A673 (cell line): ENCODE results near the gene LARGE2. TPM values are rescaled to one million over a fixed set of nuclear protein-coding genes. Genes with fewer than 3 reads are reported as not detected.

Experiments
- BruUV-seq: library from RNA; stranded (reverse); fragments of 400-500 nt; replicated peaks from 2 replicates; lab custom pipeline; 2021; lab: Mats Ljungman, UMichigan
- CTCF ChIA-PET: fragments of 300-600 bp; sonication (Branson Sonifier 250); formaldehyde crosslinking; loops from one replicate; lab custom pipeline; 2022; ENCODE audit warnings: antibody characterized with exemption; lab: Charles Lee
- POLR2A ChIA-PET: fragments of 300-600 bp; sonication (Branson Sonifier 250); formaldehyde crosslinking; loops from one replicate; lab custom pipeline; 2022; ENCODE audit warnings: antibody characterized with exemption; ENCODE audit not compliant: low non-redundant PET; lab: Charles Lee
- DNase-seq: peaks from one replicate; pipeline ENCODE4 v3.0.0-alpha.2; 2015; ENCODE audit warnings: low spot score
- H3K27ac ChIP-seq: fragments of 200-600 bp; sonication (generic); 2 replicates; pipeline ENCODE4 v1.5.1; 2016; ENCODE audit warnings: mixed run types, low read depth, mild to moderate bottlenecking, mixed read lengths, antibody characterized with exemption, low read length; ENCODE audit not compliant: poor library complexity, severe bottlenecking
- H3K27me3 ChIP-seq: fragments of 200-600 bp; sonication (generic); replicated peaks from 2 replicates; pipeline ENCODE4 v1.6.1; 2017; ENCODE audit warnings: mixed run types, low read depth, mild to moderate bottlenecking, mixed read lengths, antibody characterized with exemption, low read length; ENCODE audit not compliant: insufficient read depth, poor library complexity
- H3K36me3 ChIP-seq: fragments of 200-600 bp; sonication (generic); 2 replicates; pipeline ENCODE4 v1.6.1; 2016; ENCODE audit warnings: mixed run types, mild to moderate bottlenecking, mixed read lengths, antibody characterized with exemption, low read length; ENCODE audit not compliant: insufficient read depth, poor library complexity, severe bottlenecking
- H3K4me1 ChIP-seq: fragments of 200-600 bp; sonication (generic); 2 replicates; pipeline ENCODE4 v1.6.1; 2017; ENCODE audit warnings: mixed run types, mild to moderate bottlenecking, mixed read lengths, antibody characterized with exemption, low read length; ENCODE audit not compliant: insufficient read depth, poor library complexity, severe bottlenecking
- H3K4me3 ChIP-seq: fragments of 200-600 bp; sonication (generic); 2 replicates; pipeline ENCODE4 v1.5.1; 2016; ENCODE audit warnings: low read depth, mixed run types, mild to moderate bottlenecking, mixed read lengths, low read length; ENCODE audit not compliant: poor library complexity, severe bottlenecking
- H3K9me3 ChIP-seq: fragments of 200-600 bp; sonication (generic); 2 replicates; pipeline ENCODE4 v1.6.1; 2016; ENCODE audit warnings: mixed run types, low read depth, mild to moderate bottlenecking, mixed read lengths, antibody characterized with exemption, low read length; ENCODE audit not compliant: poor library complexity, severe bottlenecking
- EZH2 ChIP-seq: fragments of 200-600 bp; sonication (generic); IDR thresholded peaks from 2 replicates; pipeline ENCODE4 v1.6.1; 2017; ENCODE audit warnings: borderline replicate concordance, low read depth, mild to moderate bottlenecking, mixed read lengths, antibody characterized with exemption, low read length; ENCODE audit not compliant: poor library complexity, severe bottlenecking
- intact Hi-C: fragments of 100-400 bp; cut with micrococcal nuclease; formaldehyde crosslinking; loops from one replicate; pipeline ENCODE4 v1.10.0; 2022; ENCODE audit not compliant: unreplicated experiment
- total RNA-seq: library from RNA; stranded (reverse); gene quantifications from 2 replicates; pipeline ENCODE4 v1.2.3, GENCODE V29; 2021
- TF ChIP-seq, protein P1 (sequence below): fragments of 300-800, 200-600 bp; sonication (generic); conservative IDR thresholded peaks from 2 replicates; pipeline ENCODE4 v1.5.1; 2017; ENCODE audit warnings: low read depth, mild to moderate bottlenecking, antibody characterized with exemption, low read length, moderate library complexity, mixed read lengths

The LARGE2 gene
- total RNA-seq, 1 experiment from 2014 or later: 9.1 TPM

DNA sequence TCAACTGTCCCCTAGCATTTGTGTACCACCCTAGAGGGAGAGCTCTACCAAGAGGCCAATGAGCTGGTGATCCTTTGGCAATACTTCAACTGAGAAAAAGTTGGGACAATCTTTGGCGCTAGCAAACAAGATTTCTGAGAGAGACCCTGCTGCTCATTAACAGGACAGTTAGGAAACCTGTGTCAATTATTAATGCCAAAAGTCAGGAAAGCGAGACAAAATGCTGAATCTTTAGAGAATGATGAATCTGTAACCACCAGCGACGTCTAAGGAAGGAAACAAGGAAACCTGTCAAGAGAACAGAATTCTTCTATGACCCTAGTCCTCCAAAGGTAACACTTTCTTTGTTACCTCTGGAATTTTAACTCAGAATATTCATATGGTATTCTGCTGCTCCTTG lies 19.9 kb downstream of the LARGE2 start:
- no TSS peak for BruUV-seq
- Histone ChIP-seq H3K27me3 (no peaks in the 10 kb centered on the region), H3K4me3 (no peak overlapping the region), H3K9me3 (no peaks in the 10 kb centered on the region), H3K36me3 (peaks cover 14% of the 10 kb centered on the region), H3K4me1 (no peaks in the 10 kb centered on the region), H3K27ac (no peak overlapping the region)
- intact Hi-C loops: no loop called here
- POLR2A ChIA-PET: no interaction called here
- CTCF ChIA-PET: interaction anchor here (0.6 kb wide), 2 partner anchors 59 to 69 kb away, joined by 3 to 6 read pairs; no protein-coding TSS in a partner anchor
- no peak for DNase-seq
- TF ChIP-seq, protein P1, sequence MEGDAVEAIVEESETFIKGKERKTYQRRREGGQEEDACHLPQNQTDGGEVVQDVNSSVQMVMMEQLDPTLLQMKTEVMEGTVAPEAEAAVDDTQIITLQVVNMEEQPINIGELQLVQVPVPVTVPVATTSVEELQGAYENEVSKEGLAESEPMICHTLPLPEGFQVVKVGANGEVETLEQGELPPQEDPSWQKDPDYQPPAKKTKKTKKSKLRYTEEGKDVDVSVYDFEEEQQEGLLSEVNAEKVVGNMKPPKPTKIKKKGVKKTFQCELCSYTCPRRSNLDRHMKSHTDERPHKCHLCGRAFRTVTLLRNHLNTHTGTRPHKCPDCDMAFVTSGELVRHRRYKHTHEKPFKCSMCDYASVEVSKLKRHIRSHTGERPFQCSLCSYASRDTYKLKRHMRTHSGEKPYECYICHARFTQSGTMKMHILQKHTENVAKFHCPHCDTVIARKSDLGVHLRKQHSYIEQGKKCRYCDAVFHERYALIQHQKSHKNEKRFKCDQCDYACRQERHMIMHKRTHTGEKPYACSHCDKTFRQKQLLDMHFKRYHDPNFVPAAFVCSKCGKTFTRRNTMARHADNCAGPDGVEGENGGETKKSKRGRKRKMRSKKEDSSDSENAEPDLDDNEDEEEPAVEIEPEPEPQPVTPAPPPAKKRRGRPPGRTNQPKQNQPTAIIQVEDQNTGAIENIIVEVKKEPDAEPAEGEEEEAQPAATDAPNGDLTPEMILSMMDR: no peak
- TF ChIP-seq EZH2: no peak

DNA sequence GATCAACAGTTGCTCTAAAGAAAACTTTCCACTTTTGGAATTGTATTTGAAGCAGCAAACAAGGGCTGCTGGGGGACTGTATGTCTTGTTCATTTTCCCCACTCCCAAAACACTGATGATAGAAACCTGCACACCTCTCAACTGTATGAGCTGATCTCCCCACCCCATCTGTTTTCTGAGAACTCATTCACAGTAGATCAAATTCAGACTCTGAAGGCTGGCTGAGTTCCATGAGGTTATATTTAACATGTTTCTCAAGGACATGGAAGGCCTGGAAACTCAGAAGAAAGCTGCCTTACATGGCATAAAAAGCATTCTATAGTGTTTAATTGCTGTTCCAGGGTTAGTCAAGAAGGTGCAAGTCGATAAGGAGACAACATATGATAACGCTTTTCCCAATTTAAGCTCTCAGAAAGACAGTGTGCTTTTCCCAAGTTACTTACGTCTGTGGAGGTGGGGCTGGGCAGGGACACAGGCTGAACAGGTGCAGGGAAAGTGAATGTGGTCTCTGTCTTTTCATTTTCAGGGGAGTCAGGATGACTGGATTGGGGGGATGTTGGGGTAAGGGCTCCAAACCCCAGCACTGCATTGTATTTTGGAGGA lies 23.0 kb downstream of the LARGE2 start:
- intact Hi-C loops: no loop called here
- BruUV-seq: no TSS peak
- POLR2A ChIA-PET: no interaction called here

DNA sequence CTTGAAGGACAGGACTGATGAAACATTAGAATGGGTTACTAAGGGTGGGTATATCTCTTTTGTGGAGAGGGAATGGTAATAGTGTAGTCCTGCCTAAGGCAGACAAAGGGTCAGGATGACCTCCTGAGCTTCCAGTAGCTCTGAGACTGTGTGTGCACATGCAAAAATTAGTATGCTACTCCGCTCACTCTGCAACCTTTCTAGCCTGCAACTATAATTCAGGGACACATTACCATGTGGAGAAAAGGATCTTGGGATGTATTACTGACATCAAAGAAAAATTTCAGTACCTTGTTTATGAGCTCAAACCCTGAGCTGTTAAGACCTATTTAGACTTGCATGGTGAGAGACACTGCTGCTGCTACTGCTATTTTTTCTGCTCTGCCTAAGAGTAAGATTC lies 25.4 kb downstream of the LARGE2 start:
- no TSS peak for BruUV-seq
- no peak overlapping the region for H3K27ac ChIP-seq
- no peak overlapping the region for H3K4me3 ChIP-seq
- H3K9me3 ChIP-seq: no peaks in the 10 kb centered on the region
- CTCF ChIA-PET: interaction anchor here (1.4 kb wide), 1 partner anchor 17 kb away, joined by 4 read pairs; no protein-coding TSS in a partner anchor
- peaks cover 23% of the 10 kb centered on the region for H3K36me3 ChIP-seq
- no peaks in the 10 kb centered on the region for H3K27me3 ChIP-seq
- POLR2A ChIA-PET: no interaction called here
- no peak for TF ChIP-seq EZH2
- TF ChIP-seq, protein P1: no peak
- intact Hi-C loops: no loop called here
- no peaks in the 10 kb centered on the region for H3K4me1 ChIP-seq
- DNase-seq: no peak

More for the DNA sequence above, 23.0 kb downstream of the LARGE2 start:
- Histone ChIP-seq H3K27ac (no peak overlapping the region), H3K27me3 (no peaks in the 10 kb centered on the region), H3K36me3 (peaks cover 23% of the 10 kb centered on the region), H3K4me1 (no peaks in the 10 kb centered on the region), H3K9me3 (no peaks in the 10 kb centered on the region), H3K4me3 (no peak overlapping the region)
- no peak for DNase-seq
- CTCF ChIA-PET: no interaction called here
- TF ChIP-seq, protein P1: no peak
- TF ChIP-seq EZH2: no peak
